Natural killer cell (primary cell): ENCODE measurements around the gene DNAH2. TPM values are rescaled to one million over a fixed set of nuclear protein-coding genes. Genes with fewer than 3 reads are reported as not detected.
A peak's percentile ranks its signal among the peaks of the same experiment; 100 is the strongest.

Experiments
- ATAC-seq, 3 donors: fragments of 150-1000 bp in 2 of 3; fragments of 200-7000 bp in 1 of 3; cut with Tn5 transposase; 1 replicate in 1 of 3; 2 replicates in 2 of 3; pipeline ENCODE4 v1.10.0; 2021; ENCODE audit warnings: mild to moderate bottlenecking in 2 of 3, moderate library complexity in 2 of 3
- DNase-seq, 2 donors: peaks; one replicate each; pipeline versions ENCODE4 v3.0.0 to v3.0.0-alpha.2; 2013 to 2021; ENCODE audit warnings: mixed read lengths in 1 of 2
- H3K27ac ChIP-seq: one replicate; pipeline ENCODE4 v1.5.1; 2013; ENCODE audit warnings: mild to moderate bottlenecking, low read length
- H3K27me3 ChIP-seq: one replicate; pipeline ENCODE4 v1.6.1; 2013; ENCODE audit warnings: low read length; ENCODE audit not compliant: control insufficient read depth, insufficient read depth
- H3K36me3 ChIP-seq: one replicate; pipeline ENCODE4 v1.6.1; 2013; ENCODE audit warnings: low read length; ENCODE audit not compliant: control insufficient read depth, insufficient read depth
- H3K4me1 ChIP-seq: one replicate; pipeline ENCODE4 v1.6.1; 2013; ENCODE audit warnings: low read length; ENCODE audit not compliant: control insufficient read depth, insufficient read depth
- H3K4me3 ChIP-seq: one replicate; pipeline ENCODE4 v1.5.1; 2013; ENCODE audit warnings: low read length
- H3K9me3 ChIP-seq: one replicate; pipeline ENCODE4 v1.6.1; 2013; ENCODE audit warnings: low read length; ENCODE audit not compliant: control insufficient read depth, insufficient read depth
- H3K27ac Mint-ChIP-seq, 2 donors: one replicate each; pipeline ENCODE4 v1.8.0; 2022; ENCODE audit warnings: mild to moderate bottlenecking in 2 of 2, mixed read lengths in 2 of 2, moderate library complexity in 1 of 2
- H3K27me3 Mint-ChIP-seq, 2 donors: one replicate each; pipeline ENCODE4 v1.8.0; 2022; ENCODE audit warnings: low read depth in 2 of 2, mixed read lengths in 2 of 2
- H3K36me3 Mint-ChIP-seq: one replicate; pipeline ENCODE4 v1.8.0; 2022; ENCODE audit warnings: mixed read lengths
- H3K4me1 Mint-ChIP-seq, 2 donors: one replicate each; pipeline ENCODE4 v1.8.0; 2022; ENCODE audit warnings: mixed read lengths in 2 of 2
- H3K4me3 Mint-ChIP-seq: one replicate; pipeline ENCODE4 v1.8.0; 2022; ENCODE audit warnings: mild to moderate bottlenecking, moderate library complexity, mixed read lengths
- H3K9me3 Mint-ChIP-seq, 2 donors: one replicate each; pipeline ENCODE4 v1.8.0; 2022; ENCODE audit warnings: mixed read lengths in 2 of 2
- CTCF ChIP-seq: fragments of 200-600 bp; IDR thresholded peaks from one replicate; pipeline ENCODE4 v1.8.0; 2022; ENCODE audit warnings: antibody characterized with exemption
- WGBS: methylation state at CpG from one replicate; pipeline ENCODE4 v1.1.7; 2013; ENCODE audit warnings: missing lambda C conversion rate; ENCODE audit not compliant: insufficient coverage; 5-methylcytosine and 5-hydroxymethylcytosine counted together
- intact Hi-C: fragments of 100-400 bp; cut with micrococcal nuclease; formaldehyde crosslinking; loops from one replicate; pipeline ENCODE4 v1.14.2; 2022
- total RNA-seq, 4 donors: library from RNA; stranded (reverse); fragments of 120-200 nt in 1 of 4; gene quantifications; one replicate each; pipeline versions ENCODE4 v1.2.3 to v1.2.4, GENCODE V29; 2013 to 2022

DNAH2 gene
- total RNA-seq, 3 donors from 2014 or later (not counting 1 experiment from before 2014, with no cell fraction given): 0.05 to 0.07 TPM; not detected in 1

GRCh38 chr17:7684851-7685532 is 32.6 kb upstream of the DNAH2 start:
- peaks cover 34 to 37% of the 10 kb centered on the region in 2 donors for H3K4me1 Mint-ChIP-seq
- intact Hi-C loops: loop anchor here (5.0 to 10.0 kb wide), 7 partner anchors 157 to 670 kb away; partner anchors contain the start of genes ACADVL, CYB5D1, DLG4 and KCTD11
- ATAC-seq: no peak
- H3K27ac Mint-ChIP-seq: peak overlapping the region; percentile 96 to 100
- H3K9me3 Mint-ChIP-seq: no peaks in the 10 kb centered on the region
- H3K4me3 Mint-ChIP-seq: peak overlapping the region; percentile 92
- no peaks in the 10 kb centered on the region for H3K27me3 Mint-ChIP-seq
- H3K27ac ChIP-seq: peak overlapping the region; percentile 92
- H3K36me3 ChIP-seq: no peaks in the 10 kb centered on the region
- H3K36me3 Mint-ChIP-seq: no peaks in the 10 kb centered on the region
- DNase-seq: peak in 1 of 2 donors; percentile 37
- no peaks in the 10 kb centered on the region for H3K9me3 ChIP-seq
- peak overlapping the region; percentile 87 for H3K4me3 ChIP-seq
- 69% methylated on average over 13 of the region's 15 CpGs for WGBS
- no peaks in the 10 kb centered on the region for H3K27me3 ChIP-seq
- peaks cover 26% of the 10 kb centered on the region for H3K4me1 ChIP-seq
- no peak for TF ChIP-seq CTCF

DNA sequence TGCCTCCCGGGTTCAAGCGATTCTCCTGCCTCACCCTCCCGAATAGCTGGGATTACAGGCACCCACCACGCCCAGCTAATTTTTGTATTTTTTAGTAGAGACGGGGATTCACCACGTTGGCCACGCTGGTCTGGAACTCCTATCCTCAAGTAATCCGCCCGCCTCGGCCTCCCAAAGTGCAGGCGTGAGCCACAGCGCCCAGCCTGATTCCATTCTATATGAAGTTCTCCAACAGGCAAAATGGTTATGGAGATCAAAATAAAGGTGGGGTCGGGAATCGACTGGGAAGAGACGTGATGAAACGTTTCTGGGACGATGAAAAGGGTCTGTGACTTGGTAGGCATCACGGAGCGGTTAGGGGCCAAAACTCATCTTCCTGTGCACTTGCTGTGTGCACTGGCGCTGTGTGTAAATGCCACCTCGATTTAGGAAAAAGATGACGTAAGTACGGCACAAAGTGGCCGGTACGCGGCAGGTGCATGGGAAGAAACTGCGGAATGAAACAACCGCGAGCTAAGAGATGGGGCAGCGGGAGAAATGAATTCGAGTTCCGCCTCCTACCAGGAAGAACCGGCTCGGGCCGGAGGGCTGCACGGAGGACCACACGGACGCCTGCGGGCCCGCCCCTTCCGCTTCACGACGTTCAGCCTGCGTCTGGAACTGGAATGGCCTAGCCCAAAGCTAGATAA is 31.9 kb upstream of the DNAH2 start:
- H3K9me3 ChIP-seq: no peaks in the 10 kb centered on the region
- H3K4me3 ChIP-seq: peak overlapping the region; percentile 87
- peak overlapping the region; percentile 96 to 100 for H3K27ac Mint-ChIP-seq
- H3K27me3 ChIP-seq: no peaks in the 10 kb centered on the region
- no peak for TF ChIP-seq CTCF
- H3K27me3 Mint-ChIP-seq: no peaks in the 10 kb centered on the region
- peaks cover 34 to 37% of the 10 kb centered on the region in 2 donors for H3K4me1 Mint-ChIP-seq
- intact Hi-C loops: loop anchor here (1.0 to 10.0 kb wide), 12 partner anchors 71 to 671 kb away; partner anchors contain the start of genes ACADVL, CYB5D1, DLG4 and FXR2
- DNase-seq (peak; percentile 91 to 96), ATAC-seq (peak; percentile 57 to 80 (median 70))
- H3K36me3 Mint-ChIP-seq: no peaks in the 10 kb centered on the region
- 11% methylated on average over 44 of the region's 44 CpGs for WGBS
- H3K9me3 Mint-ChIP-seq: no peaks in the 10 kb centered on the region
- peak overlapping the region; percentile 92 for H3K4me3 Mint-ChIP-seq
- H3K4me1 ChIP-seq: peaks cover 26% of the 10 kb centered on the region
- no peaks in the 10 kb centered on the region for H3K36me3 ChIP-seq
- peak overlapping the region; percentile 92 for H3K27ac ChIP-seq

- H3K36me3 Mint-ChIP-seq: no peaks in the 10 kb centered on the region
- peak overlapping the region; percentile 92 for H3K4me3 Mint-ChIP-seq
- Histone ChIP-seq H3K9me3 (no peaks in the 10 kb centered on the region), H3K4me1 (peaks cover 26% of the 10 kb centered on the region), H3K4me3 (peak overlapping the region; percentile 87), H3K27me3 (no peaks in the 10 kb centered on the region), H3K27ac (peak overlapping the region; percentile 92), H3K36me3 (no peaks in the 10 kb centered on the region)
- intact Hi-C loops: loop anchor here (1.0 to 10.0 kb wide), 12 partner anchors 72 to 672 kb away; partner anchors contain the start of genes ACADVL, CYB5D1, DLG4 and FXR2
- under 1% methylated on average over 24 of the region's 30 CpGs for WGBS
- no peak for TF ChIP-seq CTCF
- H3K9me3 Mint-ChIP-seq: no peaks in the 10 kb centered on the region
- DNase-seq (peak; percentile 76 to 92), ATAC-seq (peak; percentile 58 to 71 (median 59))
- H3K4me1 Mint-ChIP-seq: peaks cover 34 to 37% of the 10 kb centered on the region in 2 donors
- peak overlapping the region; percentile 96 to 100 for H3K27ac Mint-ChIP-seq
- H3K27me3 Mint-ChIP-seq: no peaks in the 10 kb centered on the region
Measured at GRCh38 chr17:7686222-7687071, 31.1 kb upstream of the DNAH2 start.
